NT2/D1 (cell line): Measurements from ENCODE around the gene COG8.
"Not testable (repeated sequence)": the region's sequence is repeated elsewhere in the genome, so short reads cannot be mapped to it uniquely, and the experiment has no call there.

Experiments
- DNase-seq: peaks from one replicate; pipeline ENCODE4 v3.0.0-alpha.2; 2011; ENCODE audit warnings: low read depth, low spot score
- H3K27me3 ChIP-seq: 2 replicates; pipeline ENCODE4 v1.6.0; 2011; ENCODE audit warnings: mild to moderate bottlenecking; ENCODE audit not compliant: insufficient read length, insufficient read depth
- H3K36me3 ChIP-seq: 2 replicates; pipeline ENCODE4 v1.6.1; 2011; ENCODE audit warnings: mild to moderate bottlenecking, low read length, mixed read lengths; ENCODE audit not compliant: insufficient read depth, insufficient read length
- H3K4me1 ChIP-seq: 2 replicates; pipeline ENCODE4 v1.5.1; 2011; ENCODE audit not compliant: insufficient read depth, insufficient read length
- H3K4me3 ChIP-seq: 2 replicates; pipeline ENCODE4 v1.5.1; 2011; ENCODE audit warnings: low read depth; ENCODE audit not compliant: insufficient read length
- H3K9ac ChIP-seq: 2 replicates; pipeline ENCODE4 v1.6.0; 2011; ENCODE audit warnings: low read depth; ENCODE audit not compliant: insufficient read length
- H3K9me3 ChIP-seq: 2 replicates; pipeline ENCODE4 v1.5.1; 2011; ENCODE audit warnings: mild to moderate bottlenecking, low read length; ENCODE audit not compliant: insufficient read depth
- SUZ12 ChIP-seq: IDR thresholded peaks from 2 replicates; pipeline ENCODE4 v1.6.1; 2011; ENCODE audit not compliant: insufficient read length, insufficient read depth; ENCODE audit errors: extremely low read depth
- YY1 ChIP-seq: IDR thresholded peaks from 2 replicates; pipeline ENCODE4 v1.6.1; 2011; ENCODE audit not compliant: insufficient read length, insufficient read depth
- ZNF274 ChIP-seq: IDR thresholded peaks from 2 replicates; pipeline ENCODE4 v1.6.1; 2011; ENCODE audit warnings: mild to moderate bottlenecking, low read depth, low read length

COG8 gene

GRCh38 chr16:69301861-69302260 lies 37.5 kb downstream of the COG8 start:
- peaks cover 46% of the 10 kb centered on the region for H3K36me3 ChIP-seq
- H3K4me3 ChIP-seq = no peak overlapping the region
- H3K27me3 ChIP-seq = no peaks in the 10 kb centered on the region
- H3K9me3 ChIP-seq = no peaks in the 10 kb centered on the region
- peaks cover 3% of the 10 kb centered on the region for H3K4me1 ChIP-seq
- no peak for DNase-seq
- no peak overlapping the region for H3K9ac ChIP-seq
- no peak for TF ChIP-seq SUZ12
- TF ChIP-seq ZNF274 = no peak
- no peak for TF ChIP-seq YY1

GRCh38 chr16:69301187-69301586 lies 38.2 kb downstream of the COG8 start:
- H3K4me1 ChIP-seq = peaks cover 3% of the 10 kb centered on the region
- H3K9me3 ChIP-seq = no peaks in the 10 kb centered on the region
- H3K9ac ChIP-seq = no peak overlapping the region
- no peak for TF ChIP-seq SUZ12
- DNase-seq = no peak
- no peak overlapping the region for H3K4me3 ChIP-seq
- H3K27me3 ChIP-seq = no peaks in the 10 kb centered on the region
- peaks cover 46% of the 10 kb centered on the region for H3K36me3 ChIP-seq

- Histone ChIP-seq H3K4me3 (no peak overlapping the region), H3K9me3 (no peaks in the 10 kb centered on the region), H3K9ac (no peak overlapping the region), H3K4me1 (peaks cover 3% of the 10 kb centered on the region), H3K27me3 (no peaks in the 10 kb centered on the region), H3K36me3 (peaks cover 30% of the 10 kb centered on the region)
- no peak for DNase-seq
- TF ChIP-seq SUZ12 = no peak
- no peak for TF ChIP-seq YY1
- no peak for TF ChIP-seq ZNF274
Measured at GRCh38 chr16:69298261-69298660, 41.1 kb downstream of the COG8 start.

GRCh38 chr16:69296771-69297170 lies 42.6 kb downstream of the COG8 start:
- not testable (repeated sequence) for H3K4me3 ChIP-seq, H3K9ac ChIP-seq, H3K27me3 ChIP-seq, H3K4me1 ChIP-seq, H3K9me3 ChIP-seq, DNase-seq
- H3K36me3 ChIP-seq = peaks cover 22% of the 10 kb centered on the region

GRCh38 chr16:69294051-69294450 lies 45.3 kb downstream of the COG8 start:
- H3K4me3 ChIP-seq = no peak overlapping the region
- no peak for DNase-seq
- TF ChIP-seq YY1 = no peak
- TF ChIP-seq SUZ12 = no peak

GRCh38 chr16:69293401-69293800 lies 46.0 kb downstream of the COG8 start:
- Histone ChIP-seq H3K4me3 (no peak overlapping the region), H3K9me3 (no peaks in the 10 kb centered on the region), H3K27me3 (no peaks in the 10 kb centered on the region), H3K9ac (no peak overlapping the region), H3K4me1 (no peaks in the 10 kb centered on the region), H3K36me3 (peaks cover under 1% of the 10 kb centered on the region)
- DNase-seq = no peak
- TF ChIP-seq ZNF274 (no peak), SUZ12 (no peak), YY1 (no peak)

More at GRCh38 chr16:69294051-69294450, 45.3 kb downstream of the COG8 start:
- Histone ChIP-seq H3K4me1 (no peaks in the 10 kb centered on the region), H3K9me3 (no peaks in the 10 kb centered on the region), H3K27me3 (no peaks in the 10 kb centered on the region), H3K9ac (no peak overlapping the region), H3K36me3 (no peaks in the 10 kb centered on the region)

- DNase-seq, H3K36me3 ChIP-seq, H3K4me1 ChIP-seq, H3K9me3 ChIP-seq, H3K27me3 ChIP-seq, H3K4me3 ChIP-seq, H3K9ac ChIP-seq: not testable (repeated sequence)
Measured at GRCh38 chr16:69291657-69292056, 47.7 kb downstream of the COG8 start.

GRCh38 chr16:69286941-69287713 lies 52.2 kb downstream of the COG8 start:
- Histone ChIP-seq H3K36me3 (peaks cover 24% of the 10 kb centered on the region), H3K9ac (no peak overlapping the region), H3K9me3 (no peaks in the 10 kb centered on the region), H3K4me1 (no peaks in the 10 kb centered on the region), H3K27me3 (no peaks in the 10 kb centered on the region), H3K4me3 (no peak overlapping the region)
- TF ChIP-seq YY1 (no peak), ZNF274 (no peak), SUZ12 (no peak)
- DNase-seq = no peak
